WTC11 (cell line): ENCODE results near the gene FAR2.

Source experiments
- CDX4 ChIP-seq: fragments of 250-450 bp; sonication (Bioruptor Pico); IDR thresholded peaks from 2 replicates; pipeline ENCODE4 v1.9.0; 2021; ENCODE audit warnings: moderate library complexity, mild to moderate bottlenecking, inconsistent platforms, borderline replicate concordance
- CTCF ChIP-seq: fragments of 200-600 bp; IDR thresholded peaks from 2 replicates; pipeline ENCODE4 v1.8.0; 2022; ENCODE audit warnings: antibody characterized with exemption
- JUN ChIP-seq: sonication (generic); formaldehyde crosslinking; IDR thresholded peaks from 2 replicates; pipeline ENCODE4 v1.8.0; 2023; ENCODE audit warnings: mild to moderate bottlenecking, missing genetic modification reagents
- SMAD3 ChIP-seq: sonication (generic); formaldehyde crosslinking; IDR thresholded peaks from 2 replicates; pipeline ENCODE4 v1.8.0; 2022; ENCODE audit warnings: missing genetic modification reagents, mild to moderate bottlenecking, borderline replicate concordance
- ZNF317 ChIP-seq: sonication (generic); formaldehyde crosslinking; IDR thresholded peaks from 2 replicates; pipeline ENCODE4 v1.8.1; 2023; ENCODE audit warnings: low read depth, mild to moderate bottlenecking, moderate library complexity, missing genetic modification reagents, borderline replicate concordance

GRCh38 chr12:29241821-29242591 lies 92.9 kb downstream of the FAR2 start:
- TF ChIP-seq JUN (CRISPR knock-in tag) (no peak), CDX4 (CRISPR knock-in tag) (no peak), ZNF317 (CRISPR knock-in tag) (no peak), SMAD3 (no peak), CTCF (no peak)
